Activated CD4-positive, alpha-beta T cell treated with anti-CD3 and anti-CD28 coated beads, Interleukin-2, Interleukin-6, amounts not matched to agents 100 ng/mL and 50 ng/mL, durations not matched to agents 16 hours and 8 hours (primary cell): ENCODE results near the gene FAM221B.

Experiments
- DNase-seq: peaks from one replicate; pipeline ENCODE4 v3.0.0-alpha.2; 2020

FAM221B gene

DNA sequence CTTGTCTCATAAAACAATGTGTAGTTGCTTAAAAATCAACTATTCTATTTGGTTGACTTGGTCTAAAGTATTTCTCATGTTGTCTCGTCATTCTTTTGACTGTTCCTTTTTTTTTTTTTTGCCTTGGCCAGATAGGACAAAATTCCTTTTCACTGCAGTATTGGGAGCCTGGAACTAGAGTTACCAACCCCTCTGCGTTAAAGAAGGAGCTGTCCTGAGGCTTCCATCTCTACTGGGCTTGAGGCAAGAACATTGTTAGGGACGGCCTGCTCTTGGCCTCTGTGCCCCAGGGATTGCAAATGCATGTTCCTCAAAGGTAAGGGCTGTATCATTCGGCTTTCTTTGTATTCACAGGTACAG is 38.5 kb downstream of the FAM221B start:
- DNase-seq: no peak

DNA sequence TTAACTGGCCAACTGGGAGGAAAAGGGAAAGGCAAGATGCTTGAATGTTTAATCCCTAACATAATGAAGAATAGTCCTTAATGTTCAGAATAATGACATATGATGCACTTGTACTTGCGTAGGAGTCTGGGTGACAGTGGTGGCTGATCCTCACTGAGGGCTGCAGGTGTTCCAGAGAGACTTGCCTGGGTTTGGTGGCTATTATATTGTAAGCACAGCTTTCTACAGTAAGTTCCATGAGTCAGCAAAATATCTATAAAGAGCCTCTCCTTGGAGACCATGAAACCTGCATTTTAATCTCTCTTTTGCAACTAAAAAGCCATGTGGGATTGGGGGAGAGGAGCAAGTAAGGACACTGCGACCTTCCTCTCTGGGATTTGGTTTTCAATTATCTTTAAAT is 39.0 kb downstream of the FAM221B start:
- DNase-seq: no peak

- no peak for DNase-seq
Observed at GRCh38 chr9:35783418-35783817, 45.1 kb downstream of the FAM221B start.

- no peak for DNase-seq
Observed at GRCh38 chr9:35781066-35781465, 47.5 kb downstream of the FAM221B start.

DNA sequence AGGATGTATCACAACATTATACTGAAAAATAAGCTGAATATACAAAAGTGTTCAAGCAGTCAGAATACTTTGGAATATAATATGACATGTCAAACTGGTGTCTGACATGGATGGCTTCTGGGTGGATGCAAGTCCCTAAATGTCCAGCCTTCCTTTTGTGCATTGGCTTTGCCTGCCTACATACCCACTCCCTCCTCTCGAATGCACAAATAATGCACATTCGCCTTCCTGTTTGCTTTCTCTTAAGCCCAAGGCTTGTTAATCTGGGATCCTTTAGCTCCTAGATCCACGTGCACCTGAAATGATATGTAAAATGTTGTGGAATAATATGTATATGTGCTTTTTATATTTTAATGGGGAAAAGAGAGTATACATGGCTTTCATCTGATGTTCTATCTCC is 50.0 kb downstream of the FAM221B start:
- DNase-seq: no peak

DNA sequence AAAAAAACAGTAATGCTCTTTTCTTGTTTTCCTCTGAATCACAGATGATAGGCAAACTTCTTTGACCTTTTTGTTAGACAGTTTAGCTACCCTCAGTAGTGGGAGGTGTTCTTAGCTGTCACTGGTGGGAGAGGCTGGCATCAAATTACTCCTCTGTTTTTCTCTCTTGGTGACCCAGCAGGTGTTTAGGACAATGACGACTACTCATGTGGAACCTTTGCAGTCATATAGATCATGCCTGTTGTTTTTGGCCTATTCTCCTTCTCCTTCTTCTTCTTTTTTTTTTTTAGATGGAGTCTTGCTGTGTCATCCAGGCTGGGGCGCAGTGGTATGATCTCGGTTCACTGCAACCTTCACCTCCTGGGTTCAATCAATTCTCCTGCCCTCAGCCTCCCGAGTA is 52.5 kb downstream of the FAM221B start:
- no peak for DNase-seq

DNA sequence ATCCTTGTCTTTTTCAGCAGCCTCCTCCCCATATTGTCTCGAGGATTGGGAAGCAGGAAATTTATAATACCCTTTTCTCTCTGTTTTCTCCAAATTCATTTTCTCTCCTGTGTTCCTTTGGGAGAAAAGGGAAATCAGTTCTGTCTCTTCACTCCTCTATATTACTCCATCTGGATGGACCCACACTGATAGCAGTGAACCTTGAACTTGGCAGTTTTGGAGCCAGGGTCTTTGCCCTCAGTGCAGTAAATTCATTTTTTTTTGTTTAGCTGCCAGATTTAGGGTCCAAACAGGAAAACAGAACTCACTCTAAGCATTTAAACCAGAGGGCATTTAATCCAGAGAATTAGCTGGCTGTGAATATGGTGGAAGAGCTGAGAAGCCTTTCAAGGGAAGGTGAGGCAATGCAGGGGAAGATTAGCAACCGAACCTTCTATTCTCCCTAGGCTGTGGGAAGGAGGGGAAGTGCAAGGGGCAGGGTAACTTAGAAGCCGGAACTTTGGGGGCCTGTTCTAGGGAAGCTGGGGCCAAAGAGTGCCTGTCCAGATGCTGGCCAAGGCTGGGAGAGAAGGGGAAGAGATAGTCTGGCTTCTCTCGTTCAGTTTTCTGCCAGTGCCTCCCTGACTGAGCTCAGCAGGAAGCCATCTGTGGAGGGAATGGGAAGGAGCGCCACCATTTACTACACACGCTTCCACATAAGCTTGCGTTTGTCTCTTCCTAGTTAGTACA is 53.5 kb downstream of the FAM221B start:
- DNase-seq: no peak

- DNase-seq: no peak
Observed at GRCh38 chr9:35771943-35772342, 56.6 kb downstream of the FAM221B start.

DNA sequence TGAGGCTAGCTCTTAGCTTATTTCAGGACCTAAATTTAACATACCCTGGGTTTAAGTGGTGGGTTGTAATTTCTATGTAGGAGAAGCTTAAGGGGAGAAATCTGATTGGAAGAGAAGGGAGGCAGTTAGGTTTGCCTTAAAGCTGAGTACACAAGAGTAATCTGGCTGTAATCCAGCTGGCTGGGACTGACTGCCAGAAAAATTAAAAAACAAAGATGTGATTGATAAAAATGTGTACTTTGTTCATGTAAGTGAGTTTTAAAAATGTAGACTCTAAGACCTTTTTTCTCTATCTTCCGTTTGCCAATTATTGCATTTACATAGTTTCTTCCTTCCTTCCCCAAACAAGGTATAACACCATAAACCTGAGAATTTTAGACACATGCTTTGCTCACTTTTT is 57.0 kb downstream of the FAM221B start:
- DNase-seq: no peak

GRCh38 chr9:35771075-35771433 is 57.5 kb downstream of the FAM221B start:
- DNase-seq: no peak

DNA sequence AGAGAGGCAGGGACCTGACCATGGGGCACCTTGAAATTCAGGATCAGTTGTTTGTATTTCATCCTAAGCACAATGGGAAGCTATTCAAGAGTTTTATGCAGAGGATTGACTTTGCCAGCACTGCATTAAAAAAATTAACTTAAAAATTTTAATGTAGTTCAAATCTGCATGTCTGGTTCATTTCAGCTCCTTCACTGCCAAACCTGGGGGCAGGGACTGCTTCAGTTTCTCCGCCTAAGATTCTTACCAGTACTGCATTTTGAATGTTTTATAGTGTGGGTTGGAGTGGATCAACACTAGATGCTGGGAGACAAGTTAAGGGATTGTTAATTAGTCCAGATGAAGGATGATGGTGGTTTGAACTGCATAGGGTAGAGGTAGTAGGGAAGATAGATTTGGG is 58.8 kb downstream of the FAM221B start:
- no peak for DNase-seq

- DNase-seq: no peak
Observed at GRCh38 chr9:35767458-35767857, 61.1 kb downstream of the FAM221B start.

- DNase-seq: no peak
Observed at GRCh38 chr9:35766997-35767396, 61.5 kb downstream of the FAM221B start.
